CD4-positive, alpha-beta T cell (primary cell): ENCODE results near the gene S100A16. TPM values are rescaled to one million over a fixed set of nuclear protein-coding genes. Genes with fewer than 3 reads are reported as not detected.
"Not testable (repeated sequence)": the region's sequence is repeated elsewhere in the genome, so short reads cannot be mapped to it uniquely, and the experiment has no call there.

Experiments used
- ATAC-seq: fragments of 200-7000 bp; cut with Tn5 transposase; one replicate; pipeline ENCODE4 v1.10.0; 2022; ENCODE audit warnings: mild to moderate bottlenecking; ENCODE audit not compliant: poor library complexity
- CTCF ChIA-PET: fragments of 350-600 bp; sonication (Branson Sonifier 250); formaldehyde crosslinking; loops from one replicate; lab custom pipeline; 2021; ENCODE audit warnings: antibody characterized with exemption, inconsistent platforms; lab: Charles Lee
- POLR2A ChIA-PET: fragments of 350-600 bp; sonication (Branson Sonifier 250); formaldehyde crosslinking; loops from one replicate; lab custom pipeline; 2021; ENCODE audit warnings: antibody characterized with exemption, inconsistent platforms; lab: Charles Lee
- DNase-seq, 14 experiments: peaks; one replicate each; pipeline ENCODE4 v3.0.0-alpha.2; 2013 to 2020; ENCODE audit warnings: mixed read lengths in 2 of 14
- H3K27ac ChIP-seq, 2 donors: one replicate each; pipeline versions ENCODE4 v1.5.1 to v1.7.0; 2013; ENCODE audit warnings: low read length in 2 of 2, low read depth in 1 of 2, mild to moderate bottlenecking in 1 of 2
- H3K27me3 ChIP-seq, 2 experiments: 1 replicate in 1 of 2; 2 replicates in 1 of 2; pipeline versions ENCODE4 v1.6.1 to v1.7.0; 2013; ENCODE audit warnings: low read length in 2 of 2, control low read depth in 1 of 2, mild to moderate bottlenecking in 1 of 2, moderate library complexity in 1 of 2; ENCODE audit not compliant: insufficient read depth in 2 of 2, control insufficient read depth in 1 of 2
- H3K36me3 ChIP-seq: one replicate; pipeline ENCODE4 v1.6.1; 2013; ENCODE audit warnings: low read length, control low read depth; ENCODE audit not compliant: insufficient read depth
- H3K4me1 ChIP-seq: one replicate; pipeline ENCODE4 v1.6.1; 2013; ENCODE audit warnings: low read length, control low read depth; ENCODE audit not compliant: insufficient read depth
- H3K4me3 ChIP-seq: one replicate; pipeline ENCODE4 v1.5.1; 2013; ENCODE audit warnings: mild to moderate bottlenecking, low read length, moderate library complexity
- H3K9me3 ChIP-seq, 2 experiments: 1 replicate in 1 of 2; 2 replicates in 1 of 2; pipeline versions ENCODE4 v1.6.1 to v1.7.0; 2013; ENCODE audit warnings: low read length in 2 of 2, mild to moderate bottlenecking in 2 of 2, control low read depth in 1 of 2, moderate library complexity in 1 of 2; ENCODE audit not compliant: control insufficient read depth in 1 of 2, insufficient read depth in 1 of 2
- H3K27ac Mint-ChIP-seq: one replicate; pipeline ENCODE4 v1.8.0; 2020; ENCODE audit warnings: mixed read lengths
- H3K27me3 Mint-ChIP-seq: one replicate; pipeline ENCODE4 v1.8.0; 2021; ENCODE audit warnings: mixed read lengths
- H3K36me3 Mint-ChIP-seq: one replicate; pipeline ENCODE4 v1.8.0; 2021; ENCODE audit warnings: low read depth, mixed read lengths
- H3K4me1 Mint-ChIP-seq: one replicate; pipeline ENCODE4 v1.8.0; 2021; ENCODE audit warnings: low read depth, mixed read lengths
- H3K4me3 Mint-ChIP-seq: one replicate; pipeline ENCODE4 v1.8.0; 2020; ENCODE audit warnings: mild to moderate bottlenecking, mixed read lengths
- H3K9me3 Mint-ChIP-seq: one replicate; pipeline ENCODE4 v1.8.0; 2020; ENCODE audit warnings: mixed read lengths
- CTCF ChIP-seq: fragments of 200-600 bp; IDR thresholded peaks from one replicate; pipeline ENCODE4 v1.8.0; 2022; ENCODE audit warnings: antibody characterized with exemption, mild to moderate bottlenecking
- intact Hi-C, 2 experiments: fragments of 100-400 bp; cut with DNase I in 1 of 2; cut with micrococcal nuclease in 1 of 2; formaldehyde crosslinking; loops; one replicate each; pipeline versions ENCODE4 v1.15.1 to v1.9.0; 2023 to 2025; cut with DNase I, micrococcal nuclease
- total RNA-seq, 174 experiments: library from RNA in 2 of 174; stranded (reverse) in 2 of 174; gene quantifications; one replicate each; pipeline ENCODE4 v1.2.3 and lab custom pipeline; 2021 to 2026

S100A16 gene
- total RNA-seq, 2 experiments from 2014 or later, result not detected

- Histone ChIP-seq H3K4me3 (no peak overlapping the region), H3K9me3 (no peaks in the 10 kb centered on the region), H3K36me3 (no peaks in the 10 kb centered on the region), H3K27ac (no peak overlapping the region), H3K4me1 (no peaks in the 10 kb centered on the region), H3K27me3 (no peaks in the 10 kb centered on the region)
- ChIA-PET POLR2A (no interaction called here), CTCF (no interaction called here)
- DNase-seq (no peak), ATAC-seq (no peak)
- H3K4me1 Mint-ChIP-seq, result no peaks in the 10 kb centered on the region
- no peak overlapping the region for H3K27ac Mint-ChIP-seq
- no peaks in the 10 kb centered on the region for H3K36me3 Mint-ChIP-seq
- H3K4me3 Mint-ChIP-seq, result no peak overlapping the region
- intact Hi-C loops, result no loop called here
- H3K9me3 Mint-ChIP-seq, result no peaks in the 10 kb centered on the region
- TF ChIP-seq CTCF, result no peak
- H3K27me3 Mint-ChIP-seq, result peaks cover 4% of the 10 kb centered on the region
Measured at GRCh38 chr1:153583976-153584375, 29.0 kb downstream of the S100A16 start.

GRCh38 chr1:153583514-153583913 lies 29.4 kb downstream of the S100A16 start:
- ATAC-seq, DNase-seq, H3K36me3 ChIP-seq, H3K9me3 ChIP-seq, CTCF ChIA-PET, POLR2A ChIA-PET, intact Hi-C loops, H3K4me3 Mint-ChIP-seq, H3K27ac Mint-ChIP-seq, H3K27ac ChIP-seq, H3K4me1 ChIP-seq, H3K9me3 Mint-ChIP-seq, H3K27me3 ChIP-seq, H3K36me3 Mint-ChIP-seq, H3K27me3 Mint-ChIP-seq, H3K4me1 Mint-ChIP-seq, H3K4me3 ChIP-seq: not testable (repeated sequence)

- DNase-seq, H3K4me3 Mint-ChIP-seq, POLR2A ChIA-PET, H3K9me3 ChIP-seq, ATAC-seq, H3K9me3 Mint-ChIP-seq, H3K4me3 ChIP-seq, H3K27ac ChIP-seq, H3K27me3 ChIP-seq, intact Hi-C loops, H3K36me3 ChIP-seq, H3K27ac Mint-ChIP-seq, H3K36me3 Mint-ChIP-seq, H3K4me1 ChIP-seq, H3K4me1 Mint-ChIP-seq, CTCF ChIA-PET: not testable (repeated sequence)
- peaks cover 15% of the 10 kb centered on the region for H3K27me3 Mint-ChIP-seq
Measured at GRCh38 chr1:153582836-153583235, 30.1 kb downstream of the S100A16 start.

- Histone ChIP-seq H3K4me3 (no peak overlapping the region), H3K27me3 (peaks cover 0 to 10% of the 10 kb centered on the region in 2 experiments), H3K27ac (no peak overlapping the region), H3K36me3 (no peaks in the 10 kb centered on the region), H3K9me3 (no peaks in the 10 kb centered on the region), H3K4me1 (no peaks in the 10 kb centered on the region)
- Mint-ChIP-seq H3K4me1 (no peaks in the 10 kb centered on the region), H3K27ac (no peak overlapping the region), H3K27me3 (peaks cover 27% of the 10 kb centered on the region), H3K36me3 (no peaks in the 10 kb centered on the region), H3K9me3 (no peaks in the 10 kb centered on the region), H3K4me3 (no peak overlapping the region)
- no peak for TF ChIP-seq CTCF
- ATAC-seq, result no peak
- DNase-seq, result no peak
- intact Hi-C loops, result no loop called here
- ChIA-PET POLR2A (no interaction called here), CTCF (no interaction called here)
Measured at GRCh38 chr1:153578936-153579335, 34.0 kb downstream of the S100A16 start.
